AG10803 (cell line): ENCODE data around the gene CCNQ.

Experiments
- DNase-seq: peaks from one replicate; pipeline ENCODE4 v3.0.0; 2010; ENCODE audit warnings: low read depth
- H3K4me3 ChIP-seq: 2 replicates; pipeline ENCODE4 v1.5.1; 2011; ENCODE audit warnings: mild to moderate bottlenecking, low read length, control low read depth
- TF ChIP-seq, protein P1 (sequence below): conservative IDR thresholded peaks from 2 replicates; pipeline ENCODE4 v1.5.1; 2011; ENCODE audit warnings: mild to moderate bottlenecking, low read length, control low read depth, inconsistent platforms

Gene CCNQ

GRCh38 chrX:153583433-153583832 lies 15.5 kb downstream of the CCNQ start:
- no peak for DNase-seq
- TF ChIP-seq, protein P1, sequence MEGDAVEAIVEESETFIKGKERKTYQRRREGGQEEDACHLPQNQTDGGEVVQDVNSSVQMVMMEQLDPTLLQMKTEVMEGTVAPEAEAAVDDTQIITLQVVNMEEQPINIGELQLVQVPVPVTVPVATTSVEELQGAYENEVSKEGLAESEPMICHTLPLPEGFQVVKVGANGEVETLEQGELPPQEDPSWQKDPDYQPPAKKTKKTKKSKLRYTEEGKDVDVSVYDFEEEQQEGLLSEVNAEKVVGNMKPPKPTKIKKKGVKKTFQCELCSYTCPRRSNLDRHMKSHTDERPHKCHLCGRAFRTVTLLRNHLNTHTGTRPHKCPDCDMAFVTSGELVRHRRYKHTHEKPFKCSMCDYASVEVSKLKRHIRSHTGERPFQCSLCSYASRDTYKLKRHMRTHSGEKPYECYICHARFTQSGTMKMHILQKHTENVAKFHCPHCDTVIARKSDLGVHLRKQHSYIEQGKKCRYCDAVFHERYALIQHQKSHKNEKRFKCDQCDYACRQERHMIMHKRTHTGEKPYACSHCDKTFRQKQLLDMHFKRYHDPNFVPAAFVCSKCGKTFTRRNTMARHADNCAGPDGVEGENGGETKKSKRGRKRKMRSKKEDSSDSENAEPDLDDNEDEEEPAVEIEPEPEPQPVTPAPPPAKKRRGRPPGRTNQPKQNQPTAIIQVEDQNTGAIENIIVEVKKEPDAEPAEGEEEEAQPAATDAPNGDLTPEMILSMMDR = no peak
- no peak overlapping the region for H3K4me3 ChIP-seq

DNA sequence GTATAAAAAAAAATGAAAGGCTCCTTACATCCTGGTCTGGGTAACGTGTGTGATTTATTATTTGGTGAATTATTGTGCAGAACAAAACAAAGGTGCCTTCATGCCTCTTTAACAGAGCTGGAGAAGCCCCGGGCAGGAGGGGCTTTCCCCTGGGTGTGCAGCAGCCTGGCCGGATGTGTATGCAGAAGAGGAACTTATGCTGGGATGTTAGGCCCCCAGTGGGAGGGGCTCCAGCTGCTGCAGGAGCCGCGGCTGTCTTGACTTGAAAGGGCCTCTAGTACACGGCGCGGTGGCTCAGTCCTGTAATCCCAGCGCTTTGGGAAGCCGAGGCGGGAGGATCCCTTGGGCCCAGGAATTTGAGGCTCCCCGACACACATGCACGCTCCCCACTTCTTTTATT lies 16.0 kb downstream of the CCNQ start:
- DNase-seq = no peak
- H3K4me3 ChIP-seq = no peak overlapping the region
- TF ChIP-seq, protein P1 = no peak

- TF ChIP-seq, protein P1 = no peak
- no peak overlapping the region for H3K4me3 ChIP-seq
- DNase-seq = no peak
These were observed 18.1 kb downstream of the CCNQ start for GRCh38 chrX:153580700-153581386.

GRCh38 chrX:153578889-153579288 lies 20.1 kb downstream of the CCNQ start:
- TF ChIP-seq, protein P1 = no peak
- no peak overlapping the region for H3K4me3 ChIP-seq
- DNase-seq = no peak

GRCh38 chrX:153578200-153578835 lies 20.6 kb downstream of the CCNQ start:
- H3K4me3 ChIP-seq = no peak overlapping the region
- TF ChIP-seq, protein P1 = no peak
- no peak for DNase-seq

GRCh38 chrX:153576961-153577360 lies 22.0 kb downstream of the CCNQ start:
- H3K4me3 ChIP-seq = no peak overlapping the region
- DNase-seq = no peak
- TF ChIP-seq, protein P1 = no peak

GRCh38 chrX:153576239-153576870 lies 22.6 kb downstream of the CCNQ start:
- no peak overlapping the region for H3K4me3 ChIP-seq
- TF ChIP-seq, protein P1 = no peak
- DNase-seq = no peak
